ENCODE data around the gene TMCO4. TPM values are rescaled to one million over a fixed set of nuclear protein-coding genes. Genes with fewer than 3 reads are reported as not detected.

The TMCO4 gene
- total RNA-seq, 1 donor from 2014 or later = 14.0 TPM

DNA sequence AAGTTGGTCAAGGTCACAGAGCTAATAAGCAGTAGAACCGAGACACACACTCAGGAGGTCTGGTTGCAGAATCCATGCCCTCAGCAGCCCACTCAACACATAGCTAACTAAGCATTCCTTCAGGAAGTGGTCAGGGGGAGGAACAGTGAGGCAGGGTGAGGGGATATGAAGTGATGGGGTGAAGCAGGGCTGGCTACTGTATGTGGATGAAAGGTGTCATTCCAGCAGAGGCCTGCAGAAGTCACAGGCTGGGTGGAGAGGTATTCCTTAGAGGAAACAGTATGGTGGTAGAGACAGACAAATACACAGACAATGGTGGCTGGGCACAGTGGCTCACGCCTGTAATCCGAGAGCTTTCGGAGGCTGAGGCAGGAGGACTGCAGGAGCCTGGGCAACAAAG, 14.1 kb downstream of the TMCO4 start:
- no peak overlapping the region for H3K4me3 Mint-ChIP-seq
- no peaks in the 10 kb centered on the region for H3K9me3 Mint-ChIP-seq
- DNase-seq (ENCODE audit: low spot score) = no peak
- no peaks in the 10 kb centered on the region for H3K4me1 Mint-ChIP-seq (ENCODE audit: low read depth)
- H3K27ac Mint-ChIP-seq = no peak overlapping the region
- intact Hi-C loops (cut with micrococcal nuclease) = no loop called here
- H3K27me3 Mint-ChIP-seq (ENCODE audit: insufficient read depth) = no peaks in the 10 kb centered on the region
- H3K36me3 Mint-ChIP-seq (ENCODE audit: low read depth) = peaks cover 13% of the 10 kb centered on the region

DNA sequence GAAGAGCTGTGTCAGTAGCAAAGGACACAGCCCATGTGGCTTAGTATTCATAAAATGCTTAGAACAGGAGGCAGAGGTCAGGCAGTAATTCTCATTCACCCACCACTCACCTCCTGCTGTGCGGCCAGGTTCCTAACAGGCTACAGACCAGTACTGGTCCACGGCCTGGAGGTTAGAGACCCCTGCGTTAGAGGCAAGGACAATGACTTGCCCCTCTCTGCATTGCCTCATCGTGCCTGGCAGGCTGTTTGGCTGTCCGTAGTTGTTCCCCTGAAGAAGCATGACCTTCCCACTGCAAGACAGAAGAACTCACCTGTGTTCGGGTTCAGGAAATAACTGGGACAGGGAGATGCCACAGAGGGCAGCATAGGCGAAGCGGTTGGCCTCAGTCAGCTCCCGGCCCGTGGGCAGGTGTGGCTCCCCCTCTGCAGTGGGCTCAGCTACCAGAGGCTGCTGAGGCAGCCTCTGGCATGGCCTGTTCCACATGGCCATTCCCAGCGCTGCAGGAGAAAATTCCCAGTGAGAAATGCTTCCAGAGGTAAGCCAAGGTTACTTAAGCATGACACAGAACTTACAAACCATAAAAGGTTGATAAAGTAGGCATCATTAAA, 19.3 kb downstream of the TMCO4 start:
- Mint-ChIP-seq H3K27me3 (ENCODE audit: insufficient read depth) (no peaks in the 10 kb centered on the region), H3K4me1 (ENCODE audit: low read depth) (no peaks in the 10 kb centered on the region), H3K27ac (no peak overlapping the region), H3K9me3 (no peaks in the 10 kb centered on the region), H3K4me3 (no peak overlapping the region), H3K36me3 (ENCODE audit: low read depth) (peaks cover 23% of the 10 kb centered on the region)
- DNase-seq (ENCODE audit: low spot score) = no peak
- intact Hi-C loops (cut with micrococcal nuclease) = no loop called here

DNA sequence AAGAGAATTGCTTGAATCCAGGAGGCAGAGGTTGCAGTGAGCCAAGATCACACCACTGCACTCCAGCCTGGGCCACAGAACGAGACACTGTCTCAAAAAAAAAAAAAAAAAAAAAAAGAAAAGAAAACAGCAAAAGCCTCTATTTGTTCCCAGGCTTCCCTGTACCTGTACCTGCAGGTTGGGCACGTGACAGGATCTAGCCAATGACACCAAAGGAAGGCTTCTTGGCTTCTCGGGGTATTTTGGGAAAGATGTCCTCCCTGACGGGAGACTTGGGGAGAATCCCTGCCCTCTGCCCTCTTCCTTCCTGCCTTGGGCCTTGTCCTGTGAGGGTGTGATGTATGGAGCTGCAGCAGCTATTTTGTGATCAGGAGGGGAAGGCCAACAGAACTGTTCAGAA, 22.8 kb downstream of the TMCO4 start:
- no peak overlapping the region for H3K4me3 Mint-ChIP-seq
- intact Hi-C loops (cut with micrococcal nuclease) = no loop called here
- no peak for DNase-seq (ENCODE audit: low spot score)
- H3K27ac Mint-ChIP-seq = no peak overlapping the region
- H3K9me3 Mint-ChIP-seq = no peaks in the 10 kb centered on the region
- H3K4me1 Mint-ChIP-seq (ENCODE audit: low read depth) = no peaks in the 10 kb centered on the region
- H3K36me3 Mint-ChIP-seq (ENCODE audit: low read depth) = peaks cover 21% of the 10 kb centered on the region
- H3K27me3 Mint-ChIP-seq (ENCODE audit: insufficient read depth) = no peaks in the 10 kb centered on the region

DNA sequence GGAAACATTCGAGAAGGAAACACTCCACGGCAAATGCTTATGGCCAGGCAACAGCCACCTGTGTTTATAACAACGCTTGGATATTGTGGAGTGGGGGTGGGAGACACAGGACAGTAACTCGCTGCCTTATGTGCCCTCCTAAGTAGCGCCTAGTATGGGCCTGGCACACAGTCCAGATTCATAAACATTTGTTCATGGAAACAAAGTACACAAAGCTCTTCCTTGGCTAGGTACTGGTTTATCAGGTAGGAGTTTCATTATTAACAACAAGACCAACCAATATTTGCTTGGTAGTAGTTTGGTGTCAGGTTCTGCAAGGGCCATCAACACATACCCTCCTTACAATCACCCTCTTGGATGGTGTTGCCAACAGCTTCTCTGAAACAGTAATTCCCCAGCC, 23.4 kb downstream of the TMCO4 start:
- H3K9me3 Mint-ChIP-seq = no peaks in the 10 kb centered on the region
- no peaks in the 10 kb centered on the region for H3K27me3 Mint-ChIP-seq (ENCODE audit: insufficient read depth)
- intact Hi-C loops (cut with micrococcal nuclease) = no loop called here
- H3K27ac Mint-ChIP-seq = no peak overlapping the region
- DNase-seq (ENCODE audit: low spot score) = no peak
- no peak overlapping the region for H3K4me3 Mint-ChIP-seq
- no peaks in the 10 kb centered on the region for H3K4me1 Mint-ChIP-seq (ENCODE audit: low read depth)
- peaks cover 19% of the 10 kb centered on the region for H3K36me3 Mint-ChIP-seq (ENCODE audit: low read depth)

DNA sequence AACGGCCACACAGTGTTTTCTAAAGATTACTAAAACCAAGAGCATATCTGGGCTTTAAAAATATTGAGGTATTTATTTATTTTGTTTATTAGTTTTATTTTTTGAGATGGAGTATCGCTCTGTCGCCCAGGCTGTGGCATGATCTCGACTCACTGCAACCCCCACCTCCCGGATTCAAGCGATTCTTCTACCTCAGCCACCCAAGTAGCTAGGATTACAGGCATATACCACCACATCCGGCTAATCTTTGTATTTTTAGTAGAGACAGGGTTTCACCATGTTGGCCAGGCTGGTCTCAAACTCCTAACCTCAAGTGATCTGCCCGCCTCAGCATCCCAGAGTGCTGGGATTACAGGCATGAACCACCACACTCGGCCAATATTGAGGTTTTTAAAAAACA, 23.9 kb downstream of the TMCO4 start:
- peaks cover 19% of the 10 kb centered on the region for H3K36me3 Mint-ChIP-seq (ENCODE audit: low read depth)
- H3K9me3 Mint-ChIP-seq = no peaks in the 10 kb centered on the region
- DNase-seq (ENCODE audit: low spot score) = no peak
- H3K4me3 Mint-ChIP-seq = no peak overlapping the region
- intact Hi-C loops (cut with micrococcal nuclease) = no loop called here
- H3K27ac Mint-ChIP-seq = no peak overlapping the region
- no peaks in the 10 kb centered on the region for H3K4me1 Mint-ChIP-seq (ENCODE audit: low read depth)
- H3K27me3 Mint-ChIP-seq (ENCODE audit: insufficient read depth) = no peaks in the 10 kb centered on the region

DNA sequence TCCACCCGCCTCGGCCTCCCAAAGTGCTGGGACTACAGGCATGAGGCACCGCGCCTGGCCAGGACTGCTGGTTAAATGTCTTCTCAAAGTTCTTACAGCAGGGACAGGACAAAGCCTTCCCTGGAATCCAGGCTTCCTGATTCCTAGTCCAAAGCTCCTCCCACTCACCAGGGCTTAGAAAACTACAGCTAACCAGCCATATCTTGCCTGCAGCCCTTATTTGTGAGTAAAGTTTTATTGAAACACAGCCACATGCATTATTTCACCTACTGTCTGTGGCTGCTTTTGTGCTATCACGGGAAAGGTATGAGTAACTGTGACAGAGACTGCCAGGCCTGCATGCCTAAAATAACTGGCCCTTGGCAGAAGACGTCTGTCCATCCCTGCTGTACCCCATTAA, 24.4 kb downstream of the TMCO4 start:
- no peak overlapping the region for H3K27ac Mint-ChIP-seq
- no peaks in the 10 kb centered on the region for H3K27me3 Mint-ChIP-seq (ENCODE audit: insufficient read depth)
- H3K9me3 Mint-ChIP-seq = no peaks in the 10 kb centered on the region
- H3K4me3 Mint-ChIP-seq = no peak overlapping the region
- intact Hi-C loops (cut with micrococcal nuclease) = no loop called here
- H3K4me1 Mint-ChIP-seq (ENCODE audit: low read depth) = no peaks in the 10 kb centered on the region
- peaks cover 18% of the 10 kb centered on the region for H3K36me3 Mint-ChIP-seq (ENCODE audit: low read depth)
- DNase-seq (ENCODE audit: low spot score) = no peak

DNA sequence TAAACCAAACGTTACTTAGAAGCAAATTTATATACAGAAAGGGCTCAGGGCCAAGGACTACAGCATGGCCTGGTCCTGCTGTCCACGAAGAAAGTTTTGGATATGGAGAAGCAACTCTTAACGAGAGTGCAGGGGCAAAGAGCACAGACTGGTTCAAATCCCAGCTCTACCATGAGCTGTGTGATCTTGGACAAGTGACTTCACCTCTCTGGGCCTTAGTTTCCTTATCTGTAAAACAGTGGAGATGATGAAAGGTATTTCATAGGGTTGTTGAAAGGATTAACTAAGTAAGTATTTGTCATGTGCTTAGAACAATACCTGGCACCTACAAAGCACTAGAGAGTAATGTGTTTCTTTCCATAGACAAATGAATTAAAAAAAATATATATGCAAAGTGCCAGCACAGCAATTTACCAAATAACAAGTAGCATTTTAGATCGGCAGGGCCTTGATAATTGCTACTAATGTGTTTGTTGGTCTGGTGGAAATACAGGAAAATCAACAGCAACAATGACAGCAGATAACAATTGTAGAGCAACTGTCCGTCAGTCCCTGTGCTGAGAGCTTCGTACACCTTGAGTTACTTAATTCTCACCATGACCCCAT, 25.4 kb downstream of the TMCO4 start:
- no peaks in the 10 kb centered on the region for H3K9me3 Mint-ChIP-seq
- DNase-seq (ENCODE audit: low spot score) = no peak
- no peak overlapping the region for H3K4me3 Mint-ChIP-seq
- H3K4me1 Mint-ChIP-seq (ENCODE audit: low read depth) = no peaks in the 10 kb centered on the region
- peaks cover 11% of the 10 kb centered on the region for H3K36me3 Mint-ChIP-seq (ENCODE audit: low read depth)
- no peak overlapping the region for H3K27ac Mint-ChIP-seq
- no peaks in the 10 kb centered on the region for H3K27me3 Mint-ChIP-seq (ENCODE audit: insufficient read depth)
- intact Hi-C loops (cut with micrococcal nuclease) = no loop called here

DNA sequence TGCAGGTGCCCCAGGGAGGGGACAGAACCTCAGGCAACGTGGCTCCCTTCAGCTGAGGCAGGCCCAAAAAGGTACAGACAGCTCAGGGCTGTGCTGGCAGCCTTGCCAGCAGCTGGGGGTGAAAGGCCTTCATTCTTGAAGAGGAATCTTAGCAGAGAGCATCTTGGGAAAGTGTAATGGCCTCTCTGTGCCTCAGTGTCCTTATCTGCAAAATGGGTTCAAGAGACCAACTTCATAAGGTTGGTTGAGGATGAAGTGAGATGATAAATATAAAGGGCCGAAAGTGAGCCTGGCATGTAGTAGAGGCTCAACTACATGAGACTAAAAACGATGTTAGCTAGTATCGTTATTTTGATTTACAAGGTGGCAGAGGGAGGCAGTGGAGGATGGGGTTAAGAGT, 26.2 kb downstream of the TMCO4 start:
- no peak overlapping the region for H3K27ac Mint-ChIP-seq
- no peaks in the 10 kb centered on the region for H3K4me1 Mint-ChIP-seq (ENCODE audit: low read depth)
- intact Hi-C loops (cut with micrococcal nuclease) = no loop called here
- peaks cover 4% of the 10 kb centered on the region for H3K36me3 Mint-ChIP-seq (ENCODE audit: low read depth)
- DNase-seq (ENCODE audit: low spot score) = no peak
- no peaks in the 10 kb centered on the region for H3K9me3 Mint-ChIP-seq
- H3K4me3 Mint-ChIP-seq = no peak overlapping the region
- H3K27me3 Mint-ChIP-seq (ENCODE audit: insufficient read depth) = no peaks in the 10 kb centered on the region

DNA sequence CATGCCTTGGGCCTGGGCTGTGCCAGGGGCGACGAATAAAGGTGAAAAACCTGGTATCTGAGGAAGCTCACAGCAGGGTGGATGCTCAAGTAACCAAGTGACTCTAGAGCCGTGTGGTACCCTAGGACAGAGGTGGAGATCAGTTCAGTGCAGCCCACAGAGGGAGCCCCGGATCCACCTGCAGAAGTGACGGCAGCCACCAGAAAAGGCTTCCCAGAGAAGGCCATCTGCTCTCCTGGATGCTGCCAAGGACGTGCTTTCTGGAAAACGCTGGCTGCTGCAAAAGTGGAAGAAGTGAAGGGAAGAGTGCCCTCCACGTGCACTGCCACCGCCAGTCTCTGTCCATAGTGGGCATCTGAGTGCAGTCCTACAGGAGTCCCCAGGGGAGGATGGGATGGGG, 27.7 kb downstream of the TMCO4 start:
- H3K36me3 Mint-ChIP-seq (ENCODE audit: low read depth) = no peaks in the 10 kb centered on the region
- H3K4me3 Mint-ChIP-seq = no peak overlapping the region
- intact Hi-C loops (cut with micrococcal nuclease) = no loop called here
- H3K4me1 Mint-ChIP-seq (ENCODE audit: low read depth) = no peaks in the 10 kb centered on the region
- no peaks in the 10 kb centered on the region for H3K9me3 Mint-ChIP-seq
- no peaks in the 10 kb centered on the region for H3K27me3 Mint-ChIP-seq (ENCODE audit: insufficient read depth)
- DNase-seq (ENCODE audit: low spot score) = no peak
- H3K27ac Mint-ChIP-seq = no peak overlapping the region

DNA sequence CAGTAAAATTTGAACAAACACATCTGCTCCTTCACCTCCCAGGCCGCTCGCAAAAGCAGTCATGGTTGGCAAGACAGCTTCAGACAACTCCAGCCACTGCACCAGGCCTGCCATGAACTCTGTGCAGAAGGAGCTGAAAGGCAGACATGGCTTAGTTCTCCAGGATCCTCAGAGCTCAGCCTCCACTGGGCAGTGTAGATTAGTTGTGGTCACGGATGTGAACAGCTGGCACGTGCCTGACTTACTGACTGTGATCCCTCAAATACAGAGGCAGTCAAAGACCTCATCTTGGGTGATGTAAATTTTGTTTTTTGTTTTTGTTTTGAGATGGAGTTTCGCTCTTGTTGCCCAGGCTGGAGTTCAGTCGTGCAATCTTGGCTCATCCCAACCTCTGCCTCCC, 28.4 kb downstream of the TMCO4 start:
- peaks cover 2% of the 10 kb centered on the region for H3K4me1 Mint-ChIP-seq (ENCODE audit: low read depth)
- H3K4me3 Mint-ChIP-seq = no peak overlapping the region
- intact Hi-C loops (cut with micrococcal nuclease) = no loop called here
- no peak overlapping the region for H3K27ac Mint-ChIP-seq
- no peaks in the 10 kb centered on the region for H3K9me3 Mint-ChIP-seq
- H3K27me3 Mint-ChIP-seq (ENCODE audit: insufficient read depth) = no peaks in the 10 kb centered on the region
- no peak for DNase-seq (ENCODE audit: low spot score)
- no peaks in the 10 kb centered on the region for H3K36me3 Mint-ChIP-seq (ENCODE audit: low read depth)

DNA sequence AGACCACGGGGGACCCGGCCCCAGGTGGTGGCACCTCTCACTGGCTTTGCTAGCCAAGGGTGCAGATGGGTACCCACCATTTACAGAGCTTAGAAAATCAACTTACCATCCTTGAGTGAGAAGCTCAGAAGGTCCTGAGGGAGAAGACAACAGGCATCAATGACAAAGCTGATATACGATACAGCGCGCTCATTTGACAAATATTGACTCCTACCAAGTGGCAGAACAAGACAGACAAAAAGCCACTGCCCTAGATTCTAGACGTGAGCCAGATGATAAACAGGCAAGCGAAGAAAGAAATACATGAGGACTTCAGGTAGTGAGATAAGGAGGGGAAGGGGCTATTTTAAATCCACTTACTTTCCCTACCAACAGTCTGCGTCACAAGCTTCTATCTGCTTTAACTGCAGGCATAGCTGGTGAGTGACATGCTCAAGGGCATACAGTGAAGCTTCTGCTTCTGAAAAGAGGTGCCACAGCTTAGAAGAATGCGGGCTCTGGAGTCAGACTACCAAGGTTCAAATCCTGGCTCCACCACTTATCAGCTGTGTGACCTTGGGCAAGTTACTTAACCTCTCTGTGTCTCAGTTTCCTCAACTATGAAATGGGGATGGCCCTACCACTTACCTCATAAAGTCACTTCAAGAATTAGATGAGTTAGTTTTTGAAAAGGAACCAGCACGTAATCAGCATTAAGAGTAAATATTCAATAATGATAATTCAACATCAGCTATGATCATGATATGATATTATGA, 29.1 kb downstream of the TMCO4 start:
- peaks cover 4% of the 10 kb centered on the region for H3K36me3 Mint-ChIP-seq (ENCODE audit: low read depth)
- peaks cover 9% of the 10 kb centered on the region for H3K4me1 Mint-ChIP-seq (ENCODE audit: low read depth)
- H3K27ac Mint-ChIP-seq = no peak overlapping the region
- no peak overlapping the region for H3K4me3 Mint-ChIP-seq
- no peaks in the 10 kb centered on the region for H3K9me3 Mint-ChIP-seq
- no peaks in the 10 kb centered on the region for H3K27me3 Mint-ChIP-seq (ENCODE audit: insufficient read depth)
- DNase-seq (ENCODE audit: low spot score) = no peak
- intact Hi-C loops (cut with micrococcal nuclease) = no loop called here

DNA sequence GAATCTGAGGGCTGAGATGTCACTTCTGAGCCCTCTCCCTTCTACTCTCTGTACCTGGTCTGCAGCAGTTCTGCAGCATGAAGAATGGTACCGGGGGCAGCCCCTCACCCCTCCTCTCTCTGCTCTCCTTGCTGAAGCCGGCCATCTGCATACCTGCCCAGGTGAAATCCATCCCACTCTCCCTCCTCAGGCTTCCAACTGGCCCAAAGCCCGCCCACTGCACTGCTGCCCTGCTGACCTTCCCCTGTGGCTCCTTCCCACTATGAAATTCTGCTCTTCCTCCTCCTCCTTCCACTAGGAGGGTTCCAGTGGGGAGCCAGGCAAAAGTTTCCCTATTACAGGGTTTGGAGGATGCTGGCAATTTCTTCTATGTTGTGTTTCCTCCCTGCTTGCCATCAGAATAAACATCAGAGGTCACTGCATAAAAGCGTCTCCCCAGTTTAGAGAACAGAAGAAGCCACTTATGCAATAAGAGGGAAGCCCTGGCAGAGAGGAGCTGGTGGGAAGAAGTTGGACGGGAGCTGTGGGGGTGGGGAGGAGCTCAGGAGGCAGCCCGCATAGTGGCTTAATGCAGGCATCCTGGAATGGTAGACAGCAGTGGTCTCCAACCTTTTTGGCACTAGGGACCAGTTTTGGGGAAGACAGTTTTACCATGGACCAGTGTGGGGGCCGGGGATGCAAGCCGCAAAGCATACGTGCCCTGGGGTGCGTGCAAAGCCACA, 30.3 kb downstream of the TMCO4 start:
- intact Hi-C loops (cut with micrococcal nuclease) = loop anchor here (5.0 to 10.0 kb wide), 3 partner anchors 52 to 415 kb away; partner anchors contain the start of genes OTUD3, PLA2G2C and UBXN10
- Mint-ChIP-seq H3K4me3 (no peak overlapping the region), H3K27ac (no peak overlapping the region), H3K4me1 (ENCODE audit: low read depth) (peaks cover 18% of the 10 kb centered on the region), H3K27me3 (ENCODE audit: insufficient read depth) (no peaks in the 10 kb centered on the region), H3K9me3 (no peaks in the 10 kb centered on the region), H3K36me3 (ENCODE audit: low read depth) (peaks cover 6% of the 10 kb centered on the region)
- no peak for DNase-seq (ENCODE audit: low spot score)
